ENCODE results near the gene PRKCB.

PRKCB gene

DNA sequence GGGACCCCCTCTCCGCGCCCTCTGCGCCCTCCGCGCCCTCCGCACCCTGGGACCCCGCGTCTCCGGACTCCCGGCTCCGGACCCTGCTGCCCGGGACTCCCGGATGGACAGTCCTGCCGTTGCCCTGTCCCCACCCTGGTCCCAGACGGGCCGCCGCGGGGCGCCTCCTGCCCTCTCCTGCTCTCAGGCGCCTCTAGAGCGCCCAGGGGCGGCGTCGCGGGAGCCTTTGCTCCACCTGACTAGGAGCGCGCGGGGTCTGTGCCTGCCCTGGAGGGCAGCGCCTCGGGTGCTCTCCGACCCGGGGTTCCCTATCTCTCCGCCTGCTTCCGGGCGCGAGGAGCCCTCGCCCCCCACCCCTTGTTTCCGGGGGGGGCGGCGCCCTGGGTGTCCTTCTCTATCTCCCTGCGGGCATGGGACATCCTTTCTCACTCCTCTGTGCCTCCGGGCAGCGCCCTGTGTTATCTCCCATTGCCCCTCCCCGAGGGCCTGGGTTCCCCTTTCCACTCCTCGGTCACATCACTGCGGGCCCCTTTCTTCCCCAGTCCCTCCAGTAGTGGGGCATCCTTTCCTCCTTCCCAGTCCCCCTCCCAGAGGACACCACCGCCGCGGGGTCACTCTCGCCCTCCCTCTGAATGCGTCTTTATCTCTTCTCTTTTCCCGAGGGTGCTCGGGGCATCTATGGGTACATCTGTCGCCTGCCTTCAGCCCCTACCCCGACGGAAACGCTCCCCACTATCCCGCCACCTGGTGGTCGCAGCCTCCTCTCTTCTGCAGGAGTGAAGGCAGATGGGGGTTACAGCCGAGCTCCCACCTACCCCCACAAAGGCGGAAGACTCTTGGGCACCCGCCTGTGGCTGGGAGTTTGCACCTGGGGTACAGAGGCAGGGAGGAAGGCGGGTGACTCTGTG is 875 bp downstream of the PRKCB start:
- FAIRE-seq: no peak

DNA sequence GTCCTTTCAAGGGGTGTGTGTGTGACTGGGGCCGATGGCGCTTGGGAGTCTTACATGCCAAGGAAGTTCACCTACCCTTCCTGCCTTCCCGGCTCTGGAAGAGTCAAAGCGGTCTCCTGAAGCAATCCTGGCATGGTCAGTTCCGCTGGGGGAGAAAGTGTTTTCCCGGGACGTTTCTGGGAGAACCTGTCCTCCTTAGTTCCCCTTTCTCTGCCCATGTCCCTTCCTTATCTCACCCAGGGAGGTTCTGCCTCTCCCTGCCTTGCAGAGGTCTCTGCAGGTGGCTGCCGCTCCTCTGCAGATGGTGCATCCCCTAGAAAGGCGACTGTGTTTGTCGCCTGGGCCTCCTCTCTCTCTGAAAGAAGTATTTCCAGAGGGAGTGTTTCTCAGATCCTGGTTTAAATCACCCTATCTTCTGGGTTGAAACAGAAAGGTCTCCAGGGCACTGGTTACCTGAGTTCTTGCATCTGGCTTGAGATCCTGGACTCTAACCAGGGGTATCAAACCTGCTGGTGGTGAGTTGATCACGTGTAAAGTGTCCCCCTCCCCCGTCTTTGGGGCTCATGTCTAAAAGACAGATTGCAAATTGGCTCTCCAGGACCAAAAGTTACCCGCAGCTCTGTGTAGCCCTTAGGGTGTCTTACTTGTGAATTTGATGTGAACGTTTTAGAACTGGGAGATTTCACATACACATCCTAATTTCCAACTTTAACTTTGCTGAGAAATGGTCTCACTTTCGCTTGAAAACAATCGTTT is 1.9 kb downstream of the PRKCB start:
- FAIRE-seq: no peak

DNA sequence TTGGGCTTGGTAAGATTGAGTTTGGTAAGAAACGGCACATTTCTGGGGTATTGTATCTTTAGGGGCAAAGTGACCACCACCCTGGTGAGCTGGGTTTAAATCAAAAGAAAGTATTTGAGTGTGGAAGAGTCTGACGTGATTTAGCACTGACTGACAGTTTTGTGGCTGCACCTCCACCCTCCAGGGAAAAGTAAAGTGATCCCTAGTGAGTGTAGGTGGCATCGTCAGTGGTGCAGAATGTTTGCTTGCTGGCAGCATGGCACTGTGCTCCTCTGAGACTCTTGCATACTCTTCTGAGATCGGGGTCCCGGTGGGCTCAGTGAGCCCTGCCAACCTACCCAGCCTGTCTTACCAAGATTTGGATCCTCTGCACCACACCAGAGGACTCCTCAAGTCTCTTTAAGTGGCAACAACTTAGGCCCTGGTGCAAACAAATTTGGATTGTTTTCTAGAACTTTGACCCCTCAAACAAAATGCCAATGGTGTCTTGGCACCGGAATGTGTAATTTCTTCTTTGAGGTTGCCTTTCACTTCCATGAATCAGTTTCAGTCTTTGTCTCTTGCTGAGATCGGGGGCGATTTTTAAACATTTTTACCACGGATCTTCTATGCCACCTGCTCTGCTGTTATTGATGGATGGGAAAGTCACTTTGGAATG is 2.8 kb downstream of the PRKCB start:
- no peak for FAIRE-seq

DNA sequence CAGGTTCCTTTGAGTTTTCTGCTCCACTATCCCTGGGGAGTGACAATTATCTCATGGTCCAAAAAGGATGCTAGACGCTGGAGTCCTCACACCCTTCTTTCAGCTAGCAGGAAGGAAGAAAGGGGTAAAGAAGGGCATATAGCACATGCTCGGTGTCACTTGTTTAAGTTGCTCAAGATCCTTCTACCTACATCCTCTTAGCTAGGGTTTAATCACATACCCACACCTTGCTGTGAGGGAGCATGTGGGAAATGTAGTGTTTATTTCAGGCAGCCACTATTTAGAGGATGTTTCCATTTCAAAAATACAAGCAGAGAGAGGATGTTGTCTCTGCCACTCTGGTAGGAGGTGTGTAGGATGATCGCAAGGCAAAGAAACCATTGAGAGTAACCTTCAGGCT is 4.5 kb downstream of the PRKCB start:
- FAIRE-seq: no peak

DNA sequence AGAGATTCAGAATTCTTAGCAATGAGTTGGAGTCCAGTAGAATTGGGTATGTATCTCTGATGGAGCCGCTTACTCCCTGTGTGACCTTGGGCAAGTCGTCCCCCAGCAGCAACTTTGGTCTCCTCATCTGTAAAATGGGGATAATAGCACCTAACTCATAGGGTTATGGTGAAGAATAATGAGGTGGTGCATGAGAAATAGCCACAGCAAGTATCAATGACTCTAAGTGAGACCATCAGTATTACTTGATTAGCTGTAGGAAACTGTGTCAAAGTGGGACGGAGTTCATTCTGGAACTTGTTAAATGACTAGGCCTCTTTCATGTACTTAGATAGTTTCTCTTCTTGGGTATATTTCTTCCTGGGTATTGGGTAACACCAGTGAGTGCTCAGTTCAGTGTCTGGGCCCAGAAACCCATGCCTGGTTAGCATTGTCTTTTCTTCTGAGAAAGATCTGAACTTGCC is 6.4 kb downstream of the PRKCB start:
- no peak for FAIRE-seq

DNA sequence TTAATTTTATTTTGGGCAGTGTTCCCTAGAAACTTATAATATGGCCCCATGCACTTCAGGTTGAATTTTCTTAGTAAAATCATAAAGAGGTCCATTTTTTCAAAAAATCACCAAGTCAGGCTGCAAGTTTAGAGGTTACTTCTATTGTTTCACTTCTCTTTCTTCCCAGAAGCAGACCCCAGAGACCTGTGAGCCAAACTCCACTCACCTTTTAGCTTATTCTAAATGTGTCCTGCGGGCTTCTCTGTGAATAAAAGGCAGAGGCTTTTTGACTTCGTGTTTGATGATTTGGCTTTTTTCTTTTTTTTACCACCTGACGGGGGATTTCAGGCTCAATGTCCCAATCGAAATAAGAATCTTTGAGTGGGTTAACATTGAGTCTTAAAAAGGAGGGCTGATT is 7.4 kb downstream of the PRKCB start:
- FAIRE-seq: no peak

DNA sequence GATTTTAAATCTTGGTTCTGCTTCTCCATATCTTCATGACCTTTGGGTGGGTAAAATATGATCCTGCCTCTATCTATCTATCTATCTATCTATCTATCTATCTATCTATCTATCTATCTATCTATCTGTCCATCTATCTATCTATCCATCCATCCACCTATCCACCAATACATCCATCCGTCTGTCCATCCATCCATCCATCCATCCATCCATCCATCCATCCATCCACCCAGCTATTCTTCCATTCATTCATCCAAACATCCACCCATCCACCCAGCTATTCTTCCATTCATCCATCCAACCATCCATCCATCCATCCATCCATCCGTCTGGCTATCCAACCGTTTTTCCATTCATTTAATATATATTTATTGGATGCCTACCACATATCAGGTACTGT is 11.5 kb downstream of the PRKCB start:
- FAIRE-seq: no peak

DNA sequence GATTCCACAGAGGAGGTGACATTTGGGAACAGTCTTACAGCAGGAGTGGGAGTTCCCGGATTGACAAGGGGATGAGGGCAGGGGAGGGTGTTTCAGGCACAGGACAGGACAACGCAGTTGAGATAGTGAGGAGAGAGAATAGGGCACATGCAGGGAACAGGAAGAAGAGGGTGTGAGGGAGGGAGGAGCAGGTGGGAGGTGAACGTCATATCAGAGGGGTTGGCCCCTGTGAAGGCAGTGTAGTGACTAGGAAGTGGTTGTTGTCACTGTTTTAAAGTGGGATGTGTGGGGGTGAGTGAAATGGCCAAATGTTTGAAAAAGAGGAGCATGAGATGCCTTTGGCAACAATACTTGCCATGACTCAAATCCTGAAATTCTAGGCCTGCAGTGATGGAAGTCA is 12.2 kb downstream of the PRKCB start:
- FAIRE-seq: no peak

DNA sequence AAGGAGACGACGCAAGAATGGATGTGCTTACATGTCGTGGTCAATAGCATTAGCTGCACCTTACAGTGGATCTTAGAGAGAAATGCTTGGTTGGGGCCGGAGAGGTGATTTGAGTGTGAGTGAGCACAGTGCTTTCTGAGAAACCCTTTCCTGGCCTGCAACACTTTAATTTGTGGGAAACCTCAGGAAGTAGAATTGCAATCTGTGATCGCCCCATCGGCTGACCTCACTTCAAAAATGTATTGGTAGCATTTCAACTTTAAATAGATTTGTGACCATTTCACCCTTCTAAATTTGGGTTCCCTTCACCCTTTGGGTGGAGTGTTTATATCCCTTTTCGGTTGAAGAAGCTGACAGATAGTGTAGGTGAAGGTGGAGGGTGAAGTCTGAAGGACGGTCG is 13.2 kb downstream of the PRKCB start:
- no peak for FAIRE-seq

DNA sequence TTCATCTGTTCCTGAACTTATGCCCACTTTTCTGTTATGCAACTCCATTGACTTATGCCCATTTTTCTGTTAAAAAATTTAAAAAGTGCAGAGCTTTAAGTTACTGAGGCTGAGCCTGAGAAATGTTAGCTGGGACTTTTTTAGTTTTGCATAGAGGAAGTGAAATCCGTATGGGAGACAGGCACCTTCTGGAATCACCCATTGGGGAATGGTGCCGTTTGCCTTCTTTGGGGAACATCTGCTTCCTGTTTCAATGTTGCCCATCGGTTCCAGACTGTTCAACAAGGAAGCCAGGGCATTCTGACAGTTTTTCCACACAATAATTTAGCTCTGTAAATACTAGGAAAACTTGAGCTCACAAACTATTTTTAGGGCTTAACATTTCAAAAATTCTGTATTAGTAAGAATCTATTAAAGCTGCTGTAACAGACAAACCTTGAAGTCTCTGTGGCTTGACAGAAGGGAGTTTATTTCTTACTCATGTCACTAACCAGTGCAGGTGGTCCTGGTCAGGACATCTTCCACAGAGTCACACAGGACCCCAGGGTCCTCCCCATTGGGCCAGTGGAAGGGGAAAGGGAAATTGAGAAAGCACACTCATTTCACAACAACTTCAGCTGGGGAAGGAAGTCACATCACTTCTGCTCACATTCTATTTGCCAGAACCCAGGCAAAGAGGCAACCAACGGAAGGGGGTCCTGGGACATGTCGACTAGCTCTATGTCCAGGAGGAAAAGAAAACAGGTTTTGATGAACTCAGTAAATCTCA is 17.2 kb downstream of the PRKCB start:
- FAIRE-seq: no peak

DNA sequence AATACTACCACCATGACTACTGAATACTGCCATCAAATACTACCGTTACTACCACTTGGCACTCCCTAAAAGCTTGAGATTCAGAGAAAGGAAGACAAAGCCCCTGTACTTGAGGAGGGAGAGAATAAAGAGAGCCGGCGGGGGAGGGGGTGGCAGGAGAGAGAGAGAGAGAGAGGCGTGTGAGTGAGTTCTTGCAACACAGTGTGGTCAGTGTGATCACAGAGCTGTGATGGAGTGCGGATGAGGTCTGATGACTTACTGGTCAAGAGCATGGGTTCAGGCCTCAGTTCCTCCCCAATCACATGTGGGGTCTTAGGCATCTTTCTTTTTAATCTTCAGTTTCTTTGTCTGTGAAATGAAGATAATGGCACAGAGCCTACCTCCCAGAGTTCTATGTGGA is 19.2 kb downstream of the PRKCB start:
- FAIRE-seq: no peak

DNA sequence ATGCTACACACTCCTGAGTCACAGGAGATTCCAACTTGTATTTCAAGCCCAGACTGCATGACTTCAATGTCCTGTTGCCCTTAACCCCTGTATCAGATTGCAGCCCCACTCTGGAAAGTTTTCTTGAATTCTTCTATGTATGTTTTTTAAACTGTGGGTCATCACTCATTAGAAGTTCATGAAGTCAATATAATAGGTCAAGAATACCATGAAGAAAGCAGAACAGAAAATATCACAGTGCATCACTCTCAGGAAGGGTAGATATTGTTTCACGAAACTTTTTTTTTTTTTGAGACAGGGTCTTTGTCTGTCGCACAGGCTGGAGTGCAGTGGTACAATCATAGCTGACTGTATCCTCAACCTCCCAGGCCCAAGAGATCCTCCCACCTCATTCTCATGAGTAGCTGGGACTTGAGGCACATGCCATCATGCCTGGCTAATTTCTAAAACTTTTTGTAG is 20.5 kb downstream of the PRKCB start:
- FAIRE-seq: no peak

DNA sequence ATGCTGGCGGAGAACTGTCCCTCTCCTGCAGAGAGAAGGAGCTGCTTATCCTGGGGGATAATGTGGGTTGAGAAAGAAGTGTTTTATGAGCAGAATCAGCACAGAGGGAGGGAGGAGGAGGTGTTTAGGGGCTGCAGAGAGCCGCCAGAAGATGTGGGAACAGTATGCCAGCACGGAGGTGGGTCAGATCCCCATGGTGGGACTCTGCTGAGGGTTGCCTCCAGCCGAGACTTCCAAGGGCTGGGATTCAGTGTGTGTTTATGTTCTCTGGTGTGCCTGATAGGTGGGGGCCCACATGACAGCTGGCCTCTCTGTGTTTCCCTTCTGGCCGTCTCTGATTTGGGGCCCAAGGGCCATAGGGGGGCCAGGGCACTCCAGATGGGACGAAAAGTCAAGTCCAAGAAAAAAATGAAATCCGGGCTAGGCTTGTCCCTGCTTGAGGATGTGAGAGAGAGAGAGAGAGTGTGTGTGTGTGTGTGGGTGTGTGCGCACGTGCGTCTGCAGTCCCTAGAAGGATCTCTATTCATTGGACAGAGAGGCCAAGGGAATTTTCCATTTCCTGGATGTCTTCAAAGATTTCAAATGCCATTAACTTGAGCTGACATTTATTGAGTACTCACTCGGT is 21.6 kb downstream of the PRKCB start:
- no peak for FAIRE-seq

DNA sequence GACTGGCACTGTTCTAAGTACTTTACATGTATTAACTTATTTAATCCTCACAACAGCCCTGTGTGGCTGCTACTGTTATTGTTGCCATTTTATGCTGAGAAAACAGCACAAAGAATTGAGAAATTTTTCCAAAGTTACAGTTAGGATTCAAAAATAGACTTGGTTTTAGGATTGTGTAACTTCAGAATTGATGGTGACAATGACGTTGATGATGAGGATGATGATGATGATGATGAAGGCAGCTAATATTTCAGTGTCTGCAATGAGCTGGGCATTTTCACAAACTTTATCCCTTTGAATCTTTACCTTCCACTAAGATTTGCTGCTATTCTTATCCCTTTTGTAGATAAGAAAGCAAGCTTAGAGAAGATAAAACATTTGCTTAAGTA is 22.1 kb downstream of the PRKCB start:
- no peak for FAIRE-seq

DNA sequence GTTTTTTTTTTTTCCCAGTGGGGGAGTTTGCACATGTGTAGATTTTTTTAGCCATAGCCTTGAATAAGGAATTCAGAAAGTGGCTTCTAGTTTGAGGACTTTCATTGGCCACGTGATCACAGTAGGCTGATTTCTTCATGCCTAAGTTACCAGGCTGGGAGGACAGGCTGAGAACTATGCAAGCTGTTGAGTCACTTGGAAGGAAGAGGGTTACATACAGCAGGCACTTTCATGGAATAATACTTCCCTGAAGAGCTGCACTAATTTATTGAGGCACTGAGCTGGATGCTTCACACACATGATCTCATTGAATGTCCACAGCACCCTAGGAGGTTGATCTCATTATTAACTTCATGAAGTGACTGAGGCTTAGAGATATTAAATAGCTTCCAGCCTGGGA is 22.8 kb downstream of the PRKCB start:
- FAIRE-seq: no peak

DNA sequence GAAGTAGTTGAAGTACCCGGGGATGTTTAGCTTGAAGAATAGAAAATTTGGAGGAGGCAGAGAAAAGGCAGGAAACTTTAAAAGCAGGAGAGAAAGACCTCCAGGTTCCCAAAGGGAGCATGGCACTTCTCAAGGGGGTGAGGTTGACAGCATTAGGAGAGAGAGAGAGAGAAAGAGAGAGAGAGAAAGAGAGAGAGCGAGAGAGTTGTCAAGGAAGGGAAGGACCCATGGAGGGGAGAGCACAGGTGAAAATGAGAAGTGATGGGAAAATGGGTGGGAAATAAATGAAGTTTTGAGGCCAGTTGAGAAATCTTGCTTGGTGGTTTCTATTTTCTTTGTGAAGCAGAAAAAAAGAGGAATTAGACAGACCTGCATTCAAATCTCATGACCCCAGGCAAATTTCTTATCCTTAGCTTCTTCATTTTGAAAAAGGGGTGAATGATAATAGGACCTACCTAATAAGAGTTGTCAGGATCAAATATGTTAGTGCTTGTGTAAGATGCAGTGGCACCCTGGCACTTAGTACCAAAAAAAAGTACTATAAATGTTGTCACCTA is 24.0 kb downstream of the PRKCB start:
- FAIRE-seq: no peak

DNA sequence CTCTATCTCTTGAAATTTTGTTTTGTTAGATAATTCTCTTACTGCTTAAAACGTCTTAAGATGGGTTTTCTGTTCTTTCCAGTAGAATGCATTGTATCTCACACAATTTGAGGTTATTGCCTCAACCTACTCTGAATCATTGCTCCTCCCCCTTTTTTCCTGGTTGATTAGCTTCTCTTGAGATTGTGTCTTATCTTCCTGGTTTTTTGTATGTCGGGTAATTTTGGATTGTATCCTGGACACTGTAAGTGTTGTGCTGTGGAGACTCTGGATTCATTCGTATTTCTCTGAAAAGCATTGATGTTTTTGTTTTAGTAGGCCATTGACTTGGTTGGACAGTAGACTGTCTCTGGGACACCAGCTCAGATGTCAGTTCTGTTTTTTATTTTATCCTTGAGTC is 26.1 kb downstream of the PRKCB start:
- no peak for FAIRE-seq

DNA sequence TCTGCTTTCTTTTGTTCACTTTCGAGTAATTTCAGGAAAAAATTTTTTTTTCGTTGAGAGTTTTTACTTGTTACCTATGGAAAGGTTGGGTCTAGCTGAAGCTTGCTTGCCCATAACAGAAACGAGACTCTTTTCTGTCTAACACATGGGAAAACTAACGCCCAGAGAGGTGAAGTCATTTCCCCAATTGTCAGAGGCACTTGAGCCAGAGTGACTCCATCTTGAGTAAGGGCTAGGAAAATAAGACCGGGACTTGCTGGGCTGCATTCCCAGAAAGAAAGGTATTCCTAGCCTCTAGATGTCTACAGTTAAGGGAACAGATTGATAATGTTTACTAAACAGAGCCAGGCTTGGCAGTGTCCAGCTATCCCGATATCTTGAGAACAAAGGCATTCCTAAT is 26.8 kb downstream of the PRKCB start:
- no peak for FAIRE-seq

DNA sequence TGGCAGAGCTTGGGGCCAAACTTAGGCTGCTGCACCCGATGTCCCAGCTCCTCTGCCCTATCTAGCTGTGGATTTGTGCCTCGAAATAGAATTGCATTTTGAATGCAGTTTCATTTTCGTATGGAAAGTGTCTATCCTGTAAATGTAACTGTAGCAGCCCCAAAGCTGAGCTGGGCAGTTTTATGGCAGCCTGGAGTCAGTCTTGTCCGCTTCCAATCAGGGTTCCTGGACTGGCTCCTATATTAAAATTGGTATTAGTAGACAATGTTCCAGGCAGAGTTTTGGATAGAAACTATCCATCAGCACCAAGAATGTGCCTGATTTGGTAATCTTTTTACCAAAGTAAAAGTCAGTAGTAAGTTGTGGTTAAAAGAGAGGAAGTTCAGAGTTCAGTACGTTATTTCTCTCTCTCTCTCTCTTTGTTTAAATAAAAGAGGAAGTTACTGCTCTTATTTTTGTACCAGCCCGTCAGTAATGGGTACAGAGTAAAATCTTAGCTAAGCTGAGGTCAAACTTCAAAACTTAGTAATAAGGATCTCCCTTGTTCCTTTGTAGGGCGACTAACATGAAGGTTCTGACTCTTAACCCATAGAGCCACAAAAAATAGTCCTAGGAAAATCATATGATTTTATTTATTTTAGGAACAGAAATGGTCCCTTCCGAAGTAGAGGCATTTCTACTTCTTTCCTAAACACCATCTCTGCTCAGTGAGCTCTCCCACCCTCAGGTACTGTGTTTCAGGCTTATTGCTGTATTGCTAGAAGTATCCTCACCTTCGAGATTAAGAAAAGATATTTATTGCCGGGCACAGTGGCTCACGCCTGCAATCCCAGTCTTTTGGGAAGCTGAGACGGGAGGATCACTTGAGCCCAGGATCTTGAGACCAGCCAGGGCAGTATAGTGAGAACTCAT is 28.0 kb downstream of the PRKCB start:
- no peak for FAIRE-seq

DNA sequence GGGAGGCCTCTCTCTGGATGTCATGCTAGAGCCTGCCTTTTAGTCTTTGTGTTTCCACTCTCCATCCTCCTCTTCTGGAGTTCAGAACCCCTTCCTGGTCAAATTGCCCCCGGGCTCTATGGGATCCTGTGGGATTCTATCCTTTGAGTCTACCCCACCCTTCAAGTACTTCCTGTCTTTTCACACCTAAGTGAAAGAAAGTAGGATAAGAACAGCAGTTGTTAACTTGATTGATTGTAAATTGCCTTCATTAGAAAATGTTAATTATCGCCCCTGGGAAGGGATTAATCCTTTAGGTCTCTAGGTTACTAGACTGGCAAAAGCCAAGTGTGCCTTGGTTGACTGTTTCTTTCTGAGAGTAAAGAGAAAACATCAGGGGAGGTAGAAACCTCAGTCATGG is 30.1 kb downstream of the PRKCB start:
- FAIRE-seq: no peak

DNA sequence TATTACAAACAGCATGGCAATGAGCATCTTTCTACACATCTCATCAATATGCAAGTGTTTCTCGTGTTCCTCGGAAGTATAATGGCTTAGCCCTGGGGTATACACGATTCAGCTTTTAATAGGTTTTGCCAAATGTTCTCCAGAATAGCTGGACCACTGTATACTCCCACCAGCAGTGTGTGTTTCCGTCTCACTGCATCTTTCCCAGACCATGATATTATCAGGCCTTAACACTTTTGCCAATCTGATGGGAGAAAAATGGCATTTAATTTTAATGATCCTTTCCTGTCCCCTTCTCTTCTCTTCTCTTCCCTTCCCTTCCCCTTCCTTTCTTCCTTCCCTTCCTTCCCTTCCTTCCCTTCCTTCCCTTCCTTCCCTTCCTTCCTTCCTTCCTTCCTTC is 30.8 kb downstream of the PRKCB start:
- no peak for FAIRE-seq

All from endometrium (tissue), 2 donors.